ENCODE measurements around the gene SNAP23.
A peak's percentile ranks its signal among the peaks of the same experiment; 100 is the strongest.

The SNAP23 gene

DNA sequence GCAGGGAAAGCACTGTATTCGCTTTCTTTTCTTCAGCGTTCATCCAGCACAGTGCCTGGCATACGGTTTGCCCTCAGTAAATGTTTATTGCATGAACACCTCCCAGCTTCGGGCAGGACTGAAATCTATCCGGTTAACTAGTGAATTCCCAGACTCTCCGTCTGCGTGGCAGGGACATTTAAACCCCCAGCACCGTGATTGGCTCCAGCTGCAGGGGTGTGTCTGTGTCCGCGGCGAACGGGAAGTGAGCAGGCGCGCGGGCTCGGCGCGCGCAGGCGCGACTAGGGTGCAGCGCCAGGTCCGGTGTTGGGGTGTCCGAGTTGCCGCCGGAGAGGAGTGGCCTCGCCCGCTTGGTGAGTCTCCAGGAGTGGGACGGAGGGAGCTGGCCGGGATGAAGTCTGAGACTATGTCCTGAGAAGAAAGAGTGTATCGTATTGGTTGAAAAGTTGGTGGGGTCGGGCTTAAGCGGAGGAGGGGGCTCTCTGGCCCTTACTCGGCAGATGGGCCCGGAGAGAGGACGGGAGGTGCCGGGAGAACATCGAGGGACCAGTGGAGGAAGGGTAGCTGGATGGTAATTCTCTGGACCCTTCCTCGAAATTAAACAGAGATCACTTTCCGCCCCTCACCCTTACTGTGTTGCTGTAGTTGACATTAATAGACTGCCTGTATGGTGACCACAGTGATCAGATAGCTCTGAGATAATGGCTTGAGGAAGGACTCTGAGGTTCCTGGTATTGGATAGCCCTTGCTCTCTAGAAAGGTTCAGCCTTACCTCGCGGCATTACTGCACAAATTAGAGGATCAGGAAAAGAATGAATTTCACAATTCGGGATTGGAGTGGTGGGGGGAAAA, at the start of gene SNAP23:
SNAP23 (plus strand) TSS at position 274 of the 852 bp plus-strand sequence. CDS start 16,213 bp downstream, outside the sequence.
- Mint-ChIP-seq H3K27me3 (no peaks in the 10 kb centered on the region), H3K4me1 (peaks cover 76% of the 10 kb centered on the region), H3K9me3 (no peaks in the 10 kb centered on the region), H3K4me3 (peak within 1 kb of the TSS; percentile 100), H3K27ac (peak within 1 kb of the TSS; percentile 97), H3K36me3 (peaks cover 3% of the 10 kb centered on the region)

DNA sequence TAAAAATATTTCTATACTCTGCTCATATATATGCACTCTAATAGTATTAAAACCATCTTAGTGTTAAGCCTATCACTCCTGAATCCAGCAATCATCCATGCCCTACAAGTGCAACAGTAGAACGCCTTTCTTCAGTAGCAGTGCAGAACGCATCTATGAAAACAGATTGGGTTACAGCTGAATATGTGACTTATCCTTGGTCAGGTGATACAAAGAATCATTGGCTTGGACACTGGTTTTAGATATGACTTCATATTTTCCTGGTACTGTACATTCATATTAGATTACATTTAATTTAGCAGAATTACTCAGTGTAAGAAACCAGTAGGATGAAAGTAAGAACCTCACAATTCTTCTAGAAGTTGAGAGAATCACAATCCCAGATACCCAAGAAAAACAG, 47.8 kb upstream of the SNAP23 start:
- Mint-ChIP-seq H3K27me3 (no peaks in the 10 kb centered on the region), H3K4me1 (no peaks in the 10 kb centered on the region), H3K27ac (no peak overlapping the region), H3K4me3 (no peak overlapping the region), H3K9me3 (no peaks in the 10 kb centered on the region), H3K36me3 (peaks cover 18% of the 10 kb centered on the region)

DNA sequence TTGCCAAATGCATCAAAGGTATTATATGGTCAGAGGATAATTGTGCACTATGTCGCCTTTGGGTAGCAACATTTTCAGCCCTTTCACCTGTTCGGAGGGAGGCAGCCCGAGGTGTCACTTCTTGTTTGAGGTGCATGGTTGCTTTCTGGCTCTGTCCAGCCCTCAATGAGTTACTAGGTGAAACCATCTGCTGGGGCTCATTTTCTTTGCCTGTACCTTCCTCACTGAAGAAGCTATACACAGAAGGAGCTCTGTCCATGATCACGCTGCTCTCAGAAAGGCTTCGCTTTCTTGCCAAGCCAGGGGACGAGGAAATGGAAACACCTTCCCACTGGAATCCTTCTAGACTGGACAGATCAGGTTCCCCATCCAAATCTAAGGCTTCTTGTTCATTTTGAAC, 47.2 kb upstream of the SNAP23 start:
- peaks cover 18% of the 10 kb centered on the region for H3K36me3 Mint-ChIP-seq
- H3K4me3 Mint-ChIP-seq: no peak overlapping the region
- no peaks in the 10 kb centered on the region for H3K27me3 Mint-ChIP-seq

DNA sequence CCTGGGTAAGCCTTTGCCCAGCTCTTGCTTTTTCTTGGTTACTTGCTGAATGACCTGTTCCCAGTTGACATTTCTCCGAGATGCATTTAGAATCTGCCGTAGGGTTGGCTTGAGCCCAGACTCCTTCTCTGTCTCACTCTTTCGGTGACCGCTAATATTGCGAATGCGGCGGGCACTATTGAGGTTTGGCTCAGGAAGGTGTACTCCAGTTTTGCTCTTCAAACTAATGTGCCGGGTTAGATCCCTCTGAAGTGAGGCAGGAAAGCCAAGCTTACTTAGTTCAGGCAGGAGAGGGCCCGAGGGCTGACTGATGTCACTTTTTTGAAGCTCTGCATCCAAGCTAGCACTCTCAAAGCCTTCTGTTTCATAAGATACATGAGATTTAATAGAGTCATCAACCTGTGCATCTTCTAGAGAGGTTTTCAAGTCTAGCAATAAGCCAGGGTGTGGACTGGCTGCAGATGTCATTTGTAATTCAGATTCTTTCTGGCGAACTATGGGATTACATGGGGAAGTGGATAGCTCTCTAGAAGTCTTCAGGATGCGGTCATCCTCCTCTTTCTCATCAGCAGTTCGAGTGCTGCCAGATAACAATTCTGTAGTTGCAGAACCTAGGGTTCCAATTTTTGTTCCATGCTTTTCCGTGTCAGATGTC, 45.5 kb upstream of the SNAP23 start:
- H3K27me3 Mint-ChIP-seq: no peaks in the 10 kb centered on the region
- H3K4me3 Mint-ChIP-seq: no peak overlapping the region
- H3K4me1 Mint-ChIP-seq: no peaks in the 10 kb centered on the region
- peaks cover 18% of the 10 kb centered on the region for H3K36me3 Mint-ChIP-seq
- H3K9me3 Mint-ChIP-seq: no peaks in the 10 kb centered on the region
- no peak overlapping the region for H3K27ac Mint-ChIP-seq

More for the DNA sequence above, 47.2 kb upstream of the SNAP23 start:
- Mint-ChIP-seq H3K9me3 (no peaks in the 10 kb centered on the region), H3K27ac (no peak overlapping the region), H3K4me1 (no peaks in the 10 kb centered on the region)

DNA sequence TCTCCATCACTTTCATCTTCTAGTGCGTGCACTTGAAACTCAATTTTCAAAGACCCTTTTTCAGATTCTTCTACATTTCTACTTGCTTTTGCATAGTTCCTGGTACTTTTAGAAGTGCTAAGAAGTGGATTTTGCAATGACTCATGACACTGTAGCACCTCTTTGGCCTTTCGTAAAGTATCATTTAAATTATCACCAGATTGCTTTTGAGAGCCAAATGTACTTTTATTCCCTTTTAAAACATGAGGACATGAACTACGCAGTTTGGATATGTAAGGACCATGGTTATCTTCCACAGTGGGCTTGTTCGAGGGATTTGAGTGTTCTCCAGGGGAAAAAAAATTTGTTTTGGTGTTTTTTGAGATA, 45.0 kb upstream of the SNAP23 start:
- Mint-ChIP-seq H3K27ac (no peak overlapping the region), H3K36me3 (peaks cover 18% of the 10 kb centered on the region), H3K4me1 (no peaks in the 10 kb centered on the region), H3K4me3 (no peak overlapping the region), H3K27me3 (no peaks in the 10 kb centered on the region), H3K9me3 (no peaks in the 10 kb centered on the region)

DNA sequence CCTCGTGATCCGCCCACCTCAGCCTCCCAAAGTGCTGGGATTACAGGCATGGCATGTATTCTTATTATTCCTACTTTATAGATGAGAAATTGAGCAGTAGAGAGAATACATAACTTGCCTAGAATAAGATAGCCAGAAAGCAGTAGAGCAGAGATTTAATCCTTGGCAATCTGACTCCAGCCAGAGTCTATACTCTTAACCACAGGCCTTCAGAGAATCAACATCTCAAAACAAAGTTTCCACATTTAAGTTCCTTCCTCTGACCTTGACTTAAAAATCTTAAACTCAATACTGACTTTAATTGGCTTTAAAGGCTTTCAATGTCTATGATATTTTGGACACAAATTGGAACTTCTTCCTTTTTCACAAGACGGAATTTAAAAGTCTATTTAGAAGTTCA, 41.6 kb upstream of the SNAP23 start:
- H3K9me3 Mint-ChIP-seq: no peaks in the 10 kb centered on the region
- peaks cover 4% of the 10 kb centered on the region for H3K4me1 Mint-ChIP-seq
- H3K27ac Mint-ChIP-seq: no peak overlapping the region
- peaks cover 9% of the 10 kb centered on the region for H3K36me3 Mint-ChIP-seq
- H3K4me3 Mint-ChIP-seq: no peak overlapping the region
- H3K27me3 Mint-ChIP-seq: no peaks in the 10 kb centered on the region

DNA sequence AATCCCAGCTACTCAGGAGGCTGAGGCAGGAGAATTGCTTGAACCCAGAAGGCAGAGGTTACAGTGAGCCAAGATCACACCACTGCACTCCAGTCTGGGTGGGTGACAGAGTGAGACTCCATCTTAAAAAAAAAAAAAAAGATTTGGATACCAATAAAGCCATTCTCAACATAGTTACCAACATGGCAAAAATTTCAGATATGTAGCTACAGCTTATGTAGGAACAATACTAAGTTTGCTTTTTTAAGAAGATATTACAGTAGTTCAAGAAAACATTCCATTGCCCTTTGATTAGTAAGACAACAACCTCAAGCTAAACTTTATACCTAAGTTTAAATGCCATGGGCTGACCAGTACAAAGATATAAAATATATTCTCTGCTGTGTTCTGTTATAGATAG, 38.9 kb upstream of the SNAP23 start:
- Mint-ChIP-seq H3K4me1 (peaks cover 15% of the 10 kb centered on the region), H3K9me3 (no peaks in the 10 kb centered on the region), H3K27ac (no peak overlapping the region), H3K36me3 (no peaks in the 10 kb centered on the region), H3K27me3 (no peaks in the 10 kb centered on the region), H3K4me3 (no peak overlapping the region)

DNA sequence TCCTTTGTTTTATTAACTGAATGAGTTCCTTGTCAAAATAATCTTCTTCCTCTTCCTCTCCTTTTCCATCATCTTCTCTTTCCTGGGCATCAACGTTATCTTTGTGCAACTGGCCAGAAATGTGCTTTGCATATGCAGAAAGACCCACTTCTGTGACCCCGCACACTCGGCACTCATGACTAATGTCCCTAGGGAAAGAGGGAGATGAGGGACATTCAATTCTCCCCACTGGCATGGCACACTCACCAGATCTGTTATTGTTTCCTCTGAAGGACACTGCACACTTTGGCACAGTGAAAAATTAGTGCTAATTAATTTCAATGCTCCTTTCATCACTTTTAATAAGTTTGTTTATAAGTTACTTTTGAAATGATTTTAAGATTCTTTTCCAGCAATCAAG, 38.5 kb upstream of the SNAP23 start:
- Mint-ChIP-seq H3K4me3 (no peak overlapping the region), H3K9me3 (no peaks in the 10 kb centered on the region), H3K27ac (no peak overlapping the region), H3K4me1 (peaks cover 15% of the 10 kb centered on the region), H3K36me3 (no peaks in the 10 kb centered on the region), H3K27me3 (no peaks in the 10 kb centered on the region)

DNA sequence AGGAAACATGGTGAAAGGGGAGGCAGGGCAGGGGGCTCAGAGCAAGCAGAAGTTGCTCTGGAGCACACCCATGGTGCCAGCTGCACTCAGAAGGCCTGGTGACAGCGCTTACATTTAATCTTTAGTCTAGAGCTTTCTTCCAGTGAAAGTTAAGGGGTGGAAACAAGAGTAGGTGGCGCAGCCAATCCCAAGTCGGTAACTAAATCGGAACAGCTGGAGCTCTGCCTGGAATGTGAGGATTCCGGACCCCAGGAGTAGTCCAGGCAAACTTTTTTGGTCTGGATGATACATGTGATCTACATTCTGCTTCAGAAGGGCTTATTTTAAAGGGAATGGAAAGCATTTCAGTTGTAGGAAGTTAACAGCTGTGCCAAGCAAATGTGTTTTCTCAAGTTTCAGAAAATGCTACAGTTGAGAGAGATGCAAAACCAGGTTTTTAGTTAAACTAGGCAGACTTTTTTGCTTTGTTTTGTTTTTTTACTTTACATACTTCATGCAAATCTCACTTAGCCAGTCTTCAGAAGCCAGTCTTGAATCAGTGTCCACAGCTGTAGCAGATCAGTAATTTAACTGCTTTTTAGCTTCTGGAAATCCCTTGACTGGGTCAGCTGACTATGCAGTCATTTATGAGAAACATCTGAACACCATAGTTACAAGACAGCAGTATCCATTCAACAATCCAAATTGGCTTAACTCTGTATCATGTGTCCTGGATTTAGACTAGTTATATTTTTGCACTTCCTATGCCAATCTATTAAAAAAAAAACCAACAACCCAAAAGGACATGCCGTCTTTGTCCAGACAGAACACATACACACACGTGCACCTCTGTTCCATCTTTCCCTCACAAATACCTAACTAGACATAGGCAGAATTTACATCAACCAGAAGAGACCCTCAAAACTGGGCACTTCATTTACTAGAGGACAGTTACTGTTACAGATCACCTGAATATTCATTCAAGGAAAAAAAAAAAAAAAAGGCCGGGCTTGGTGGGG, 37.7 kb upstream of the SNAP23 start:
- Mint-ChIP-seq H3K36me3 (no peaks in the 10 kb centered on the region), H3K27ac (no peak overlapping the region), H3K9me3 (no peaks in the 10 kb centered on the region), H3K4me3 (no peak overlapping the region), H3K4me1 (peaks cover 15% of the 10 kb centered on the region), H3K27me3 (no peaks in the 10 kb centered on the region)

DNA sequence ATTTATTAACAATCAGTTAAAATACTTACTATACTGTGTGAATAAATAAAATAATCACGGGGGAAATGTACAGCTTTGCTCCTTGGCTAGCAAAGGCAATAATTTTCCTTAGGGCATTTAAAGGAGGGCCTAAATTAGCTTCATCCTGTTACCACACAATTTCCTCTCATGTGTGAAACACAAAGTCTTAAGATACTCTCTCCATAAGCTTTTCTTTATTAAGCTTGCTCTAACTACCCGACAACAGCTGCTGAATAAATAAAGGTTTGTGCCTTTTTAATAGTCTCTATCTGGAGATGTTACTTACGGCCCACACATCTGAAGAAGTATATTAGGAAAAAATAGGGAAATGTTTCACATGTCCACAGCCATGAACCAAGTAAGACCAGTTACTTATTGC, 34.2 kb upstream of the SNAP23 start:
- no peak overlapping the region for H3K27ac Mint-ChIP-seq
- peaks cover 21% of the 10 kb centered on the region for H3K4me1 Mint-ChIP-seq
- no peaks in the 10 kb centered on the region for H3K27me3 Mint-ChIP-seq
- no peaks in the 10 kb centered on the region for H3K9me3 Mint-ChIP-seq
- H3K36me3 Mint-ChIP-seq: peaks cover 2% of the 10 kb centered on the region
- H3K4me3 Mint-ChIP-seq: no peak overlapping the region

DNA sequence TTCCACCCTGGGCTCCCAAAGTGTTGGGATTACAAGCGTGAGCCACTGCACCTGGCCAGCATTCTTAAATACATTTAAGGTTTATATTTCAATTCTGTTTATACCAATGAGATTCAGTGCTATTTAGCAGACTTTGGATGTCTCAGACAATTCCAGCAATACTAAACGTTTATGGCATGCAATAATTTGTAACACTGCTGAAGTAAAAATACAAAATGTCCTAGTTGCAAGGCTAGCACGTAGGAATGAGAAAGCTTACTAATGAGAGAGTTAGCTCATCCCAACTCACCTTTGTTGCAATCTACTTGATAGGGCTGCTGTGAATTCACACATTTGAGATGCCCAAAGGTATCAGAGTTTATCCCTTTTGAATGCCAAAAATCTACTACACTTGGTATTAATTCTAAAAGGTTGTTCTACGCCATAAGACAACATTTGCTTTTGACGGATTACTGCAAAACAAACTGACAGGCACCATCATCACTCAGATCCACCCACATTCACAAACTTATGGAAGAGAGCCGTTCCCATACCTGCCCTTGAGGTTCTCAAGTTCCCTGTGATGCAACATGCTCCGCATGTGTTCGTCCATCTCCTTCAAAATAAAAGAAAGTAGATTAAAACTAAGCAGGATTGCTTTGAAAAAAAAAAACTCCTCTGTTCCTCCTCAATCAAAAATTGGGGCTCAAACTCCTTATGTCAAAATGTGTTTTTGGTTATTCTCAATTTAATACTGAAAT, 29.7 kb upstream of the SNAP23 start:
- Mint-ChIP-seq H3K27me3 (no peaks in the 10 kb centered on the region), H3K36me3 (peaks cover 6% of the 10 kb centered on the region), H3K27ac (no peak overlapping the region), H3K4me3 (no peak overlapping the region), H3K9me3 (no peaks in the 10 kb centered on the region), H3K4me1 (peaks cover 18% of the 10 kb centered on the region)

DNA sequence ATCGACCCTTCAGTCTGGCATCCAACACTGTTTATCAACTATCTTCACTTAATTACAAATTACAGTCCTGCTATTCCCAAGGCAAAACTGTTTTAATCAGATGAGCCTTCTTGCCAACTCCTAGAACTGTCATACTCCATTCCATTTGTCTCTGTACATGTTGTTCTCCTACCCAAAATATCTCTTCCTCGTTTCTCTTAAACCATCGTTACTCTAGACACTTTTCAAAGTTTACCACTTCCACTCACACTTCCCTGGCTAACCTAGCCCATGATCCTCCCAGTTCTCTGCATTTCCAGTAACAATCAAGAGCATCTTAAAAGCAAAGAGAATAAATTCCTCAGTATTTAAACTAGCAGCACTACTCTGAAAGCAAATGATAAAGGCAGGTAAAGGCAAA, 24.4 kb upstream of the SNAP23 start:
- peaks cover 11% of the 10 kb centered on the region for H3K4me1 Mint-ChIP-seq
- peaks cover 5% of the 10 kb centered on the region for H3K36me3 Mint-ChIP-seq
- H3K4me3 Mint-ChIP-seq: no peak overlapping the region
- H3K27ac Mint-ChIP-seq: no peak overlapping the region
- no peaks in the 10 kb centered on the region for H3K27me3 Mint-ChIP-seq
- no peaks in the 10 kb centered on the region for H3K9me3 Mint-ChIP-seq

DNA sequence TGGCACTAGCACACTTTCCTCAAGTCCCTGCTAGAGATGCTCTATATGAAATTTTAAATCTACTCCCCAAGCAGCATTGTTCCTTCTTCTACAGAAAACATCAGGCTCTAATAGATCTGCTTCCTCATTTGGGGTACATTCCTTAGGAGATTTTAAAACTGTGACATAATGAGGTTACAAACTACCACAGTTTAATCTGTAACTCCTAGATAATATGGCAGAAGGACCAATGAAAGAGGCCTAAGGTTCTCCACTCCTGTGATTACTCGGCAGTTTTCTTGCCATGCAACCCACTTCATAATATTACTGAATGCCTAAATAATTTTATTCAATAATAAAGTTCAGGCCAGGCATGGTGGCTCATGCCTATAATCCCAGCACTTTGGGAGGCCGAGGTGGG, 20.6 kb upstream of the SNAP23 start:
- H3K27me3 Mint-ChIP-seq: no peaks in the 10 kb centered on the region
- peaks cover 12% of the 10 kb centered on the region for H3K4me1 Mint-ChIP-seq
- H3K36me3 Mint-ChIP-seq: peaks cover 2% of the 10 kb centered on the region
- no peak overlapping the region for H3K4me3 Mint-ChIP-seq
- H3K9me3 Mint-ChIP-seq: no peaks in the 10 kb centered on the region
- H3K27ac Mint-ChIP-seq: peak overlapping the region; percentile 21

DNA sequence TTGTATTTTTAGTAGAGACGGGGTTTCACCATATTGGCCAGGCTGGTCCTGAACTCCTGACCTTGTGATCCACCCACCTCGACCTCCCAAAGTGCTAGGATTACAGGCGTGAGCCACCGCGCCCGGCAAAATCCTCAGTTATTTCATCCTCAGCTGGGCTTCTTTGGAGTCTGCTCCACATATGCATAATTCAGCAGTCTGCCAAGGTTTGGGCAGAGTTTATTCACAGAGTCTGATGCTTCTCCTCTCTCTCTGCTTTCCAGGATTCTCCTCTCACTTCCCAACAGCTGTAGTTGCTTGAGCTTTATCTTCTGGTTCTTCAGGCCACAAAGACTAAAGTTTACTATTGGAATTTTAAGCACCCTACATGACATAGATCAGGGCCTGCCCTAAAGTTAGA, 12.7 kb upstream of the SNAP23 start:
- Mint-ChIP-seq H3K4me3 (no peak overlapping the region), H3K4me1 (peaks cover 23% of the 10 kb centered on the region), H3K27ac (no peak overlapping the region), H3K9me3 (peaks cover 5% of the 10 kb centered on the region), H3K27me3 (no peaks in the 10 kb centered on the region), H3K36me3 (peaks cover 15% of the 10 kb centered on the region)

DNA sequence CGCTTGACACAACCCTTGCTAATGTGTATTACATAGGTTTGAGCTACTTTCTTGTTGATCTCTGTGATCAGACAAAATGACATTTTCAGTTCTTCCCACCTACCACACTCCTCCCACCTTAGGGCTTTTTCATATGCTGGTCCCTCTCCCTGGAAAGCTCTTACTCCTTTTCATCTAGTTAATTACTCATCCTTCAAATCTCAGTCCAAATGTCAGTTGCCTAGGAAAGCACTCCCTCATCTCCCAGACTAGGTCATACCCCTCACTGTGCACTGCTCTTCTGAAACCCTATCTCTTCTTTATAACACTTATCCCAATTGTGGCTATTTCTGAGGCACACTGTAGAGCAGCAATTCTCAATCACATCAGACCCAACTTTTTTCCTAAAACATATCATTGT, 11.8 kb upstream of the SNAP23 start:
- H3K27me3 Mint-ChIP-seq: no peaks in the 10 kb centered on the region
- H3K27ac Mint-ChIP-seq: no peak overlapping the region
- peaks cover 5% of the 10 kb centered on the region for H3K9me3 Mint-ChIP-seq
- H3K4me3 Mint-ChIP-seq: peak overlapping the region; percentile 9
- H3K36me3 Mint-ChIP-seq: peaks cover 15% of the 10 kb centered on the region
- peaks cover 31% of the 10 kb centered on the region for H3K4me1 Mint-ChIP-seq

Data from activated naive CD4-positive, alpha-beta T cell treated with anti-CD3 and anti-CD28 coated beads, Interleukin-2, amount 50 U/mL, for 24 hours (primary cell).